Activated CD8-positive, alpha-beta memory T cell treated with anti-CD3 and anti-CD28 coated beads, Interleukin-2, amount 50 U/mL, for 24 hours (primary cell): ENCODE measurements around the gene C2.
"Not testable (repeated sequence)": the region's sequence is repeated elsewhere in the genome, so short reads cannot be mapped to it uniquely, and the experiment has no call there.

Experiments used
- DNase-seq: peaks from one replicate; pipeline ENCODE4 v3.0.0-alpha.2; 2020; ENCODE audit errors: extremely low read depth

The C2 gene

GRCh38 chr6:31958412-31958740 is 30.9 kb downstream of the C2 start:
- DNase-seq: no peak

DNA sequence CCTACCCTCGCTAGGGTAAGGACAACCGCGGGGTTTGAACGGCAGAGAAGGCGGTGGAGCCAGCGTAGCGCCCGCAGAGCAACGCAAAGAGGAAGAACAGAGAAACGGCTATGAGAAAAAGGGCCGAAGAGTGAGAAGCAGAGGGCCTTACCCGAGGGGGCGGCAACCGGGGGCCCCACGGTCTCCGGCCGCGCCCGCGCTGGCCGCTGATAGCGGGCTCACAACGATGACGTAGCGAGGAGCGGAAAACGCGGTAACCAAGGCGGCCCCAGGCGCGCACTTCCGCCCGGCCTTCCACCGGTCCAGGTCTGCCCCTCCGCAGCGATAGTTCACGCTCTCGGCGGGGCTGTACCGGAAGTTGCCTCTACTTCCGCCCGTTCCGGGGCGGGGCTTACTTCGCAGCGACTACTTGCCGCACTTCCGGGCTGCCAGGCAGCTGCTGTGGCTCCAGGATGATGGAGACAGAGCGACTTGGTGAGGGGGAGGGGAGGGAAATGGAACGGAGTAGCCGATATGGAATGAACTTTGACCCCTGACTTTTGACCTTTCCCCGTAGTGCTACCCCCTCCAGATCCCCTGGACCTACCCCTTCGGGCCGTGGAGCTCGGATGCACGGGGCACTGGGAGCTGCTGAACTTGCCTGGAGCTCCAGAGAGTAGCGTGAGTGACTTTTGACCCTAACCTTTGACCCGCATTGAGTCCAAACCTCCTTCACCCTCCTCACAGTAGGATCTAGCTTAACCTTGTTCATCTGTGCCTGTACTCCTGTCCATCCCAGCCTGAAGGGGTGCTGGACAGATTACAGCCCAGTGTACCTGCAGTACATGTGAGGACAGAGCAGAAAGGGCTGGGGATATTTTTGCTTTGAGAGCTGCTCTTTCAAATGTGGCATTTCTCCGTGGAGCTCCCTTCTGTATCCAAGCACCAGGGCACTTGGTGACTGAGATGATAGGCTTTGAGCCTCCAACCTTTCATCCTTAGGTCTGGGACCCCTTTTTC is 31.5 kb downstream of the C2 start, which contains the start of the genes NELFE and SKIC2:
TSS of gene NELFE (minus strand) at position 231 of the 999 bp plus-strand sequence. CDS start 525 bp downstream, outside the sequence.
TSS of gene SKIC2 (plus strand) at position 435 of the 999 bp plus-strand sequence. CDS start at position 453, 18 bp downstream.
- peak; percentile 97 for DNase-seq

- no peak for DNase-seq
These were observed 34.1 kb downstream of the C2 start for GRCh38 chr6:31961616-31962015.

DNA sequence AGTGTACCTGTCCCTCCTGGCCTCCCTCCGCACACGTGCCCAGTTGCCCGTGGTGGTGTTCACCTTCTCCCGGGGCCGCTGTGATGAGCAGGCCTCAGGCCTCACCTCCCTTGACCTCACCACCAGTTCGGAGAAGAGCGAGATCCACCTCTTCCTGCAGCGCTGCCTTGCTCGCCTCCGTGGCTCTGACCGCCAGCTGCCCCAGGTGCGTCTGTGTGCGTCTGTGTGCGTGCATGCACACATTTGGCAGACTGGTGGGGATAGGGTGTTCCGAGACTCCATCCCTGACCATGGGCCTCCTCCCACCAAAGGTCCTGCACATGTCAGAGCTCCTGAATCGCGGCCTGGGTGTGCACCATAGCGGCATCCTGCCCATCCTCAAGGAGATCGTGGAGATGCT is 36.4 kb downstream of the C2 start:
- DNase-seq: no peak

GRCh38 chr6:31965700-31966099 is 38.2 kb downstream of the C2 start:
- no peak for DNase-seq

DNA sequence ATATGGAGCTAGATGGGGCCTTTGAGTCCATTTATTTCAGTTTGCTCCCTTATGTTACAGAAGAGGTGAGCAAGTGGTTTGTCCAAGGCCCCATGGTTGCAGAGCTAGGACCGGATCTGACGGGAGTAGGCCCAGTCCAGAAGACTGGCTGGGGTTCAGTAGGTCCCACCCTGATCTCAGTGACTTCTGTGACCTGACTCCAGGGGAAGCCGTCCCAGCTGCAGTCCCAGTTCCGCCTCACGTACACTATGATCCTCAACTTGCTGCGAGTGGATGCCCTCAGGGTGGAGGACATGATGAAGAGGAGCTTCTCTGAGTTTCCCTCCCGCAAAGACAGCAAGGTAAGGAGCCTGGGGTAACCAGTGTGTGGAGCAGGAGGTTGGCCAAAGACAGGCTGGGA is 39.0 kb downstream of the C2 start:
- no peak for DNase-seq

- DNase-seq: no peak
These were observed 39.7 kb downstream of the C2 start for GRCh38 chr6:31966997-31967925.

GRCh38 chr6:31967926-31968320 is 40.4 kb downstream of the C2 start:
- no peak for DNase-seq

GRCh38 chr6:31968326-31968725 is 40.8 kb downstream of the C2 start:
- no peak for DNase-seq

DNA sequence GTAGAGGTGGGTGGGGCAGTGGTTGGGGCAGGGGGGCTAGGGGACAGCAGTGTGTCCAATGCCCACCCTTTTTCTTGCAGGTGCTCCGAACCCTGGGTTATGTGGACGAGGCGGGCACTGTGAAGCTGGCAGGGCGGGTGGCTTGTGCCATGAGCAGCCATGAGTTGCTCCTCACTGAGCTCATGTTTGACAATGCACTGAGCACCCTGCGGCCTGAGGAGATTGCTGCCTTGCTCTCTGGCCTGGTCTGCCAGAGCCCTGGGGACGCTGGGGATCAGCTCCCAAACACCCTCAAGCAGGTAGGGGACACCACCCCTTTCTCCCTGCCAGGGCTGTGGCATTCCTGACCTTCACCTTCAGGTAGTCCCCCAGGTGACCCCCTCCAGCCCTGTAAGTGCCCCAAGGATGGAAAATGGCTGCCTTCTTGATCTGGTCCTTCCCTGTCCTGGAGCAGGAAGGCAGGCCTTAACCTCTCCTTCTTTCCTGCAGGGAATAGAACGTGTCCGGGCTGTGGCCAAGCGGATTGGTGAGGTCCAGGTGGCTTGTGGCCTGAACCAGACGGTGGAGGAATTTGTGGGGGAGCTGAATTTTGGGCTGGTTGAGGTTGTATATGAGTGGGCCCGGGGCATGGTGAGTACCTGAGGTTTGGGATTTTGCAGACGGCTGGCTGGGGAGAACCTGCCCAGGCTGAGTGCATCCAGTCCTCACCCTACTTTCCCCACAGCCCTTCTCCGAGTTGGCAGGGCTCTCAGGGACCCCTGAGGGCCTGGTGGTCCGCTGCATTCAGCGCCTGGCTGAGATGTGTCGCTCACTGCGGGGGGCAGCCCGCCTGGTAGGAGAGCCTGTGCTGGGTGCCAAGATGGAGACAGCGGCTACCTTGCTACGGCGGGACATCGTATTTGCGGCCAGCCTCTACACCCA is 41.5 kb downstream of the C2 start:
- DNase-seq: no peak

DNA sequence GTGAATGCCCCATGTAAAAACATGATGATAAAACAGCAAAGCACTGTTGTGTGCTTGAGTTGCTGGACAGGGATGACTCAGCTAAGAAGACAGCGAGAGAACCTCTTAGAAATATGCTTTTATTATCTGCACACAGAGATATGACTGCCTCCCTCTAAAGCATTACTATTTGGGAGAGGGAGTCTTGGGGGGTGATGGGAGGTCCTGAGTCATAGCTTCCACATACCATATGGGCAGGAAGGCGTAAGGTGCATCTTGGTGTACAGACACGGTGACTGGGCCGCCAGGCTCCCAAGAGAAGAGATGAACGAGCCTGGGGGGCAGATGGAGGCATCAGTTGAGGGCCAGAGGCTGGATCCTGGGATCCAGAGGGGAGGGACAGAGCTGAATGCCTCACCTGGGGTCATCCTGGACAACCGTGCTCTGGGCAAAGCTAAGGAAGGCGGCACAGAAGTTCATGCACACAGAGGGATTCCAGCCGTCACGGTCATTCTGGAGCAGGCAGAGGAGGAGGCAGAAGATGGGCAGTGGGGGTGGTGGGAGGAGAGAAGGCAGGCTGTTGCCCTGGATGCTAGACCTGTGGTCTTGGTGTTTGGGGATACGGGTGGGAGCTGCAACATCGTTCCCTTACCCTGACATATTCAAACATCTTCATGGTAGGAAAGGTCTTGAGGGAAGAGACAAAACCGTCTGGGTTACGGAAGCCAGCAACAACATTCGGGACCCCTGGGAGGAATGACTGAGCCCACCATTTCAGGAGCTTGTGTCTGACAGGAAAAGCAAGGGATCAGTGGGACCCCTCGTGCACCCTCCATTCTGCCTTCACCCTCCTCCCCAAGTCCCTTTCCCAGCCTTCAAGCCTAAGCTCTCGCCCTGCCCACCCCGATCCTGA is 42.4 kb downstream of the C2 start:
- no peak for DNase-seq

- DNase-seq: no peak
These were observed 43.2 kb downstream of the C2 start for GRCh38 chr6:31970604-31971271.

DNA sequence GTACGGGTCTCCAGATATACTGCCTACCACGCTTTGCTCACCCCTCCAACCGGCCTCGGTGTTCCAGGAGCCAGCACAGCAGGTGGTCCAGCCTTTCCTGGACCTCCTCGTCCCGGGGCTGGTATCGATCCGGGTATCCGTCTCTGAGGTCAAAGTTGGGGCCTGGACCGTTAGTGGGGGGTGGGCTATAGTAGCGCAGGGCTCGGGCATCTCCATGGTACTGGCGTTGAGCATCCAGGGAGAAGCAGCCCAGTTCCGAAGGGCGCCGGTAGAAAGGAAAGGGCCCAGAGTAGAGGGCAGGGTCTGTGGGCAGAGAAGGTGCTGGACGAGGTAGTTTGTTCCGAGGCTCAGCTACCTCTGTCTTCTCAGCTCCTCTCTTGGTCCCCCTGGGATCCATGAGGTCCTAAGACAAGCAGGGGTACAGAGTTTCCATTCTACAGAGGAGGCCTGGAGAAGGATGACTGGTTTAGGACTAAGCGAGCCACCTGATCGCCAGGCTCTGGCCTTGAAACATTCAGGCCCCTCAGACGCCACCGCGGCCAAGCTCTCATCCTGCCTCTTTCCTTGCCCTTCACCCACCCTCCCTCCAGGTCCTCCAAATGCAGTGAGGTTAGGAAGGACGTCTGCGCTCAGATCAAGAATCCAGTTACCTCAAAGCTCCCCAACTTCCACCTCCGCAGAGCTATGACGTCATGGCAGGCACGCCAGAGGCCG is 43.9 kb downstream of the C2 start:
- no peak for DNase-seq

DNA sequence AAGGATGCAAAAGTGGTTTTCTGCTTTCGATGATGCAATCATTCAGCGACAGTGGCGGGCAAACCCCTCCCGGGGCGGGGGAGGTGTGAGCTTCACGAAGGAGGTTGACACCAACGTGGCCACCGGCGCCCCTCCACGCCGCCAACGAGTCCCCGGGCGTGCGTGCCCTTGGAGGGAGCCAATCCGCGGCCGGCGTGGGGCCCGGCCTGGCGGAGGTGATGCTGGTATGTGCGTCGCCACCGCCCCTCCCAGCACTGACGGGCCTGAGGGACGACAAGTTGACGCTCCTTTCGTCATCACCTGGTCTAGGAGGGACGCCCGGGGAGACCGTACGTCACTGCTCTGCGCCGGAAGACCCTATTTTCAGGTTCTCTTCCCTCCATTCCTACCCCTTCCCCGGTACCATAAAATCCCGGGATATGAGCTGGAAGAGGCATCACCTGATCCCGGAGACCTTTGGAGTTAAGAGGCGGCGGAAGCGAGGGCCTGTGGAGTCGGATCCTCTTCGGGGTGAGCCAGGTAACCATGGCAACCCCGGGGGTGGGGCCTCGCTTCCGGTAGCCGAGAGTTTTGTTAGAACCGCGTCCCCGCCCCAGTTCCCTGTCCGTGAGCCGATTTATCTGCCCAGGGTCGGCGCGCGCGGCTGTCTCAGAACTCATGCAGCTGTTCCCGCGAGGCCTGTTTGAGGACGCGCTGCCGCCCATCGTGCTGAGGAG is 44.6 kb downstream of the C2 start, which contains the start of gene DXO:
TSS of gene DXO (minus strand) at position 146 of the 716 bp plus-strand sequence. CDS start 463 bp downstream, outside the sequence.
- peak; percentile 98 for DNase-seq

DNA sequence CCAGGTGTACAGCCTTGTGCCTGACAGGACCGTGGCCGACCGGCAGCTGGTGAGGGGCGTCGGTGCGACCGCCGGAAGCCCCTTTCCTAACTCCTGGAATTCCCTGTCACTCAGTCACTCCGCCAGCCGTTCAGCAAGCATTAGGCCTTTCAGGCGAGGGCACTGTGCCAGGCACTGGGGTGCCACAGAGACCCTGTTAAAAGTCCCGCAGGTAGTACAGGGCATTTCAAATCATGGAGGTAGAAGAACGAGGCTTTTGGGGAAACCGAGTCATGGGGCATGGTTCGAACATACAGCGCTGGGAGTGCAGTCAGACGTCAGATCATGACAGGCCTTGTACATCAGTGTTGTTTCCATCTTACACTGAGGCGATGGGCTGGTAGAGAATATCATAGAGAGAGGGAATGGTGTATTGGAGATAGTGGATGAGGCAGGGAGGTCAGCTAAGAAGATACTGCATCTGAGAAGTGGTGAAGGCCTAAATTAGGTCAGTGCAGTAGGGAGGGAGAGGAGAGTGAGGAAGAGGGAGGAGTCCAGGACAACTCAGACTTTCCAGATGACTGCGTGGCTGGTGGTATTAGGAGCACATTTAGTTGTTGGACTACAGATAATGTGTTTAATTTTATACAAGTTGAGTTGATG is 45.3 kb downstream of the C2 start:
- DNase-seq: no peak

GRCh38 chr6:31976065-31976464 is 48.5 kb downstream of the C2 start:
- not testable (repeated sequence) for DNase-seq

DNA sequence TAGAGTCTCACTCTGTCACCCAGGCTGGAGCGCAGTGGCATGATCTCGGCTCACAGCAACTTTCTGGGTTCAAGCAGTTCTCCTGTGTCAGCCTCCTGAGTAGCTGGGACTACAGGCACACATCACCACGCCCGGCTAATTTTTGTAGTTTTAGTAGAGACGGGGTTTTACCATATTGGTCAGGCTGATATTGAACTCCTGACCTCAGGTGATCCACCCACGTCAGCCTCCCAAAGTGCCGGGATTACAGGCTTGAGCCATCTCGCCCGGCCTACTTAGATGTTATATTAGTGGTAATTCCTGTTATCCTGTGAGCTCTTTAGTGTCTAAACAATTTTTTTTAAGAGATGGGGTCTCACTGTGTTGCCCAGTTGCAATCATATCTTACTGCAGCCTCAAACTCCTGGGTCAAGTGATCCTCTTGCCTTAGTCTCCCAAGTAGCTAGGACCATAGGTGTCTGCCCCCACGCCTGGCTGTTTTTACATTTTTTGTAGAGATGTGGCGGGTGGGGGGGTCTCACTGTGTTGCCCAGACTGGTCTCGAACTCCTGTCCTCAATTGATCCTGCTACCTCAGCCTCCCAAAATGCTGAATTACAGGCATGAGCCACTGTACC is 50.4 kb downstream of the C2 start:
- DNase-seq: no peak
